B cell (primary cell): ENCODE measurements around the gene THRB. TPM values are rescaled to one million over a fixed set of nuclear protein-coding genes. Genes with fewer than 3 reads are reported as not detected.

Experiments
- ATAC-seq: fragments of 200-7000 bp; cut with Tn5 transposase; one replicate; pipeline ENCODE4 v1.10.0; 2021; ENCODE audit warnings: low read depth, mild to moderate bottlenecking, moderate number of reproducible peaks, moderate library complexity
- CTCF ChIA-PET: fragments of 350-600 bp; sonication (Branson Sonifier 250); formaldehyde crosslinking; loops from one replicate; lab custom pipeline; 2021; ENCODE audit warnings: antibody characterized with exemption, inconsistent platforms; lab: Charles Lee
- POLR2A ChIA-PET: fragments of 350-600 bp; sonication (Branson Sonifier 250); formaldehyde crosslinking; loops from one replicate; lab custom pipeline; 2021; ENCODE audit warnings: antibody characterized with exemption; lab: Charles Lee
- DNase-seq: peaks from one replicate; pipeline ENCODE4 v3.0.0; 2013
- H2AFZ ChIP-seq: 2 replicates; pipeline ENCODE4 v1.6.1; 2012; ENCODE audit warnings: mild to moderate bottlenecking, low read depth, low read length; ENCODE audit not compliant: insufficient read depth, poor library complexity, severe bottlenecking
- H3K27ac ChIP-seq, 2 donors: 1 replicate in 1 of 2; 2 replicates in 1 of 2; pipeline ENCODE4 v1.5.1; 2012 to 2013; ENCODE audit warnings: low read length in 2 of 2, mild to moderate bottlenecking in 2 of 2, moderate library complexity in 1 of 2
- H3K27me3 ChIP-seq, 4 experiments: fragments of 200-600 bp in 1 of 4; sonication (generic) in 1 of 4; replicated peaks in 1 of 4; 1 replicate in 2 of 4; 2 replicates in 2 of 4; pipeline versions ENCODE4 v1.6.1 to v1.7.0; 2013 to 2016; ENCODE audit warnings: low read length in 3 of 4, mild to moderate bottlenecking in 2 of 4, mixed read lengths in 1 of 4, moderate library complexity in 1 of 4; ENCODE audit not compliant: insufficient read depth in 4 of 4, control insufficient read depth in 3 of 4; ENCODE audit errors: control extremely low read depth in 1 of 4
- H3K36me3 ChIP-seq, 2 experiments: replicated peaks in 1 of 2; 1 replicate in 1 of 2; 2 replicates in 1 of 2; pipeline versions ENCODE4 v1.6.1 to v1.7.1; 2013; ENCODE audit warnings: low read length in 1 of 2; ENCODE audit not compliant: insufficient read depth in 2 of 2, control insufficient read depth in 1 of 2; ENCODE audit errors: control extremely low read depth in 1 of 2, extremely low read depth in 1 of 2
- H3K4me1 ChIP-seq, 2 donors: fragments of 200-600 bp in 1 of 2; sonication (generic) in 1 of 2; 1 replicate in 1 of 2; 2 replicates in 1 of 2; pipeline versions ENCODE4 v1.5.1 to v1.6.1; 2013 to 2017; ENCODE audit warnings: low read length in 2 of 2; ENCODE audit not compliant: control insufficient read depth in 2 of 2, insufficient read depth in 2 of 2
- H3K4me2 ChIP-seq: replicated peaks from 2 replicates; pipeline ENCODE3; 2012; ENCODE audit warnings: mild to moderate bottlenecking, low read depth, low read length; ENCODE audit not compliant: poor library complexity, severe bottlenecking
- H3K4me3 ChIP-seq, 5 experiments: fragments of 200-600 bp in 1 of 5; sonication (generic) in 1 of 5; 1 replicate in 3 of 5; 2 replicates in 2 of 5; pipeline versions ENCODE4 v1.5.1 to v1.7.0; 2011 to 2016; ENCODE audit warnings: low read length in 4 of 5, mild to moderate bottlenecking in 4 of 5, low read depth in 2 of 5, control low read depth in 1 of 5, moderate library complexity in 1 of 5; ENCODE audit not compliant: insufficient read depth in 1 of 5; ENCODE audit errors: control extremely low read depth in 1 of 5, extremely low read depth in 1 of 5
- H3K79me2 ChIP-seq: fragments of 200-600 bp; sonication (generic); one replicate; pipeline ENCODE4 v1.6.0; 2016; ENCODE audit warnings: low read length; ENCODE audit not compliant: control insufficient read depth, insufficient read depth
- H3K9ac ChIP-seq: fragments of 200-600 bp; sonication (generic); 2 replicates; pipeline ENCODE4 v1.6.1; 2017; ENCODE audit warnings: mild to moderate bottlenecking, low read length, moderate library complexity
- H3K9me3 ChIP-seq, 3 donors: one replicate each; pipeline versions ENCODE4 v1.6.1 to v1.7.1; 2013; ENCODE audit warnings: low read length in 2 of 3; ENCODE audit not compliant: control insufficient read depth in 2 of 3, insufficient read depth in 1 of 3; ENCODE audit errors: control extremely low read depth in 1 of 3
- H4K20me1 ChIP-seq: 2 replicates; pipeline ENCODE4 v1.6.0; 2012; ENCODE audit warnings: mild to moderate bottlenecking, low read length; ENCODE audit not compliant: insufficient read depth, control insufficient read depth, poor library complexity, severe bottlenecking
- H3K27ac Mint-ChIP-seq: one replicate; pipeline ENCODE4 v1.8.0; 2021; ENCODE audit warnings: mixed read lengths
- H3K27me3 Mint-ChIP-seq: one replicate; pipeline ENCODE4 v1.8.0; 2021; ENCODE audit warnings: mixed read lengths
- H3K4me1 Mint-ChIP-seq: one replicate; pipeline ENCODE4 v1.8.0; 2021; ENCODE audit warnings: mixed read lengths
- H3K4me3 Mint-ChIP-seq: one replicate; pipeline ENCODE4 v1.8.0; 2021; ENCODE audit warnings: mixed read lengths
- H3K9me3 Mint-ChIP-seq: one replicate; pipeline ENCODE4 v1.8.0; 2022; ENCODE audit warnings: mixed read lengths; ENCODE audit not compliant: insufficient read depth
- EZH2 ChIP-seq: IDR thresholded peaks from 2 replicates; pipeline ENCODE4 v1.6.1; 2012; ENCODE audit warnings: borderline replicate concordance, low read depth, mild to moderate bottlenecking, moderate library complexity, low read length; ENCODE audit not compliant: insufficient read depth, poor library complexity, severe bottlenecking
- WGBS: methylation state at CpG from one replicate; pipeline ENCODE4 v1.1.5; 2013; ENCODE audit warnings: missing lambda C conversion rate; ENCODE audit not compliant: insufficient coverage; 5-methylcytosine and 5-hydroxymethylcytosine counted together
- intact Hi-C: fragments of 100-400 bp; cut with micrococcal nuclease; formaldehyde crosslinking; loops from one replicate; pipeline ENCODE4 v1.10.0; 2022
- polyA plus RNA-seq: library from polyadenylated mRNA; depleted of rRNA; stranded (reverse); fragments of >200 nt; gene quantifications from 2 replicates; pipeline ENCODE4 v1.2.3, GENCODE V29; 2012
- total RNA-seq, 2 donors: library from RNA; stranded (reverse); fragments of 120-200 nt in 1 of 2; gene quantifications; 1 replicate in 1 of 2; 2 replicates in 1 of 2; pipeline versions ENCODE4 v1.2.3 to v1.2.4, GENCODE V29; 2013 to 2022
- TF ChIP-seq, protein P1 (sequence below): fragments of 200-600 bp; IDR thresholded peaks from one replicate; pipeline ENCODE4 v1.8.0; 2022; ENCODE audit warnings: antibody characterized with exemption, mild to moderate bottlenecking

Gene THRB
- total and polyA plus RNA-seq, 2 donors (not counting 1 experiment from before 2014, with no cell fraction given): 0.86 to 1.8 TPM

DNA sequence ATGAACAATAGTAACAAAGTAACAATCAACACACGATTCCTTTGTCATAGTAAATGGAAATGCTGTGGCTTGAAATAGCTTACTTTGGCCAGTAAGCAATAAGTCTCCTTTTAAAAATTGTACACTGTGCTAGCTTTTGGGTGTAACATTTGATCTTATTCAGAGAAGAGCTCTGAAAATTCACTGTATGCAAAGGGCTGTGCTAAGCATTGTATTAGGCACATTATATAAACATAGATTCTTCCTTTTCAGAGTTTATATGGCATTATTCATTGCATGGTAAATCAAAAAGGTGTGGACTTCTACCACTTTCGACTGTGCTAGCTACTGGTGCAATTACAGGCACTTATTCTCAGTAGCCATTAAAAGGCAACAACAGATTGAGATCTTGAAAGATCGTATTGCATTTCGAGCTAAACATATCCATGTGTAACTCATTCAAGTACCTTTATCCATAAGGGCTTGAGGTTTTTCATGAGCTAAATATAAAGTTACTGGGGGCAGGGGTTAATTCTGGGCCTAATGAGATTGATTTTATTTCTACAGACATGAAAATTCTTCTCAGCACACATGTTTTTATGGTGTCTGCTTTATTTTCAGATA, 302.7 kb downstream of the THRB start:
- Histone ChIP-seq H4K20me1 (no peaks in the 10 kb centered on the region), H2AFZ (no peak overlapping the region), H3K27ac (no peak overlapping the region), H3K4me1 (no peaks in the 10 kb centered on the region), H3K79me2 (no peaks in the 10 kb centered on the region), H3K36me3 (no peaks in the 10 kb centered on the region), H3K4me2 (no peak overlapping the region), H3K9ac (no peak overlapping the region), H3K4me3 (no peak overlapping the region), H3K9me3 (no peaks in the 10 kb centered on the region), H3K27me3 (no peaks in the 10 kb centered on the region)
- intact Hi-C loops: no loop called here
- no peak overlapping the region for H3K4me3 Mint-ChIP-seq
- DNase-seq (no peak), ATAC-seq (no peak)
- CTCF ChIA-PET: interaction anchor here (0.7 to 1.3 kb wide), 3 partner anchors 9 to 543 kb away, joined by 3 read pairs; no protein-coding TSS in a partner anchor
- H3K27ac Mint-ChIP-seq: no peak overlapping the region
- POLR2A ChIA-PET: no interaction called here
- no peaks in the 10 kb centered on the region for H3K27me3 Mint-ChIP-seq
- no peak for TF ChIP-seq EZH2
- no peaks in the 10 kb centered on the region for H3K4me1 Mint-ChIP-seq
- WGBS: no CpG with 5 or more reads among the region's 4 CpGs
- no peaks in the 10 kb centered on the region for H3K9me3 Mint-ChIP-seq

DNA sequence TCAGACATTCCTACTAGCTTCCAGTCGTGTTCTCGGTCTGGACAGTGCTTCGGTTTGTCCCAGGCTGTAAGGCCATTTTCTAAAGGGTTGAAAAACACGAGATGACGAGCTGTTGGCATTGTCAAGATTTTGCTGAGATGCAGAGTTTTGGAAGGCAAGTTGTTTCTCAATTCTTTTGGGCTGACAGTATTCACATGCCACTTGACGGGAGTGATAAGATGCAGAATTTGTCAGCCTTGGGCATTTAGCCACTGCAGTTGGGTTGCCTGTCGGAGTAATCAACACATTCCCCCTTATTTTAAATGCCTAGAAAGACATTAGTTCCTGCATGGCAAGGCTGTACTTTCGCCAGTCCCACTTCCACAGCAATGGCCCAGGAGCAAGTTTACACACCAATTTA, 304.4 kb downstream of the THRB start:
- 88% methylated on average over 8 of the region's 8 CpGs for WGBS
- no peak overlapping the region for H2AFZ ChIP-seq
- no peaks in the 10 kb centered on the region for H3K79me2 ChIP-seq
- H3K36me3 ChIP-seq: no peaks in the 10 kb centered on the region
- H3K27me3 ChIP-seq: no peaks in the 10 kb centered on the region
- no peak overlapping the region for H3K27ac ChIP-seq
- DNase-seq (no peak), ATAC-seq (no peak)
- no peak overlapping the region for H3K9ac ChIP-seq
- H3K27ac Mint-ChIP-seq: no peak overlapping the region
- ChIA-PET POLR2A (no interaction called here), CTCF (interaction anchor here (1.0 kb wide), 2 partner anchors 9 to 11 kb away, joined by 3 read pairs; no protein-coding TSS in a partner anchor)
- no peaks in the 10 kb centered on the region for H3K9me3 ChIP-seq
- TF ChIP-seq, protein P1, sequence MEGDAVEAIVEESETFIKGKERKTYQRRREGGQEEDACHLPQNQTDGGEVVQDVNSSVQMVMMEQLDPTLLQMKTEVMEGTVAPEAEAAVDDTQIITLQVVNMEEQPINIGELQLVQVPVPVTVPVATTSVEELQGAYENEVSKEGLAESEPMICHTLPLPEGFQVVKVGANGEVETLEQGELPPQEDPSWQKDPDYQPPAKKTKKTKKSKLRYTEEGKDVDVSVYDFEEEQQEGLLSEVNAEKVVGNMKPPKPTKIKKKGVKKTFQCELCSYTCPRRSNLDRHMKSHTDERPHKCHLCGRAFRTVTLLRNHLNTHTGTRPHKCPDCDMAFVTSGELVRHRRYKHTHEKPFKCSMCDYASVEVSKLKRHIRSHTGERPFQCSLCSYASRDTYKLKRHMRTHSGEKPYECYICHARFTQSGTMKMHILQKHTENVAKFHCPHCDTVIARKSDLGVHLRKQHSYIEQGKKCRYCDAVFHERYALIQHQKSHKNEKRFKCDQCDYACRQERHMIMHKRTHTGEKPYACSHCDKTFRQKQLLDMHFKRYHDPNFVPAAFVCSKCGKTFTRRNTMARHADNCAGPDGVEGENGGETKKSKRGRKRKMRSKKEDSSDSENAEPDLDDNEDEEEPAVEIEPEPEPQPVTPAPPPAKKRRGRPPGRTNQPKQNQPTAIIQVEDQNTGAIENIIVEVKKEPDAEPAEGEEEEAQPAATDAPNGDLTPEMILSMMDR: no peak
- TF ChIP-seq EZH2: no peak
- H3K4me2 ChIP-seq: no peak overlapping the region
- intact Hi-C loops: no loop called here
- no peaks in the 10 kb centered on the region for H4K20me1 ChIP-seq
- H3K27me3 Mint-ChIP-seq: no peaks in the 10 kb centered on the region
- no peak overlapping the region for H3K4me3 Mint-ChIP-seq
- no peaks in the 10 kb centered on the region for H3K9me3 Mint-ChIP-seq
- no peaks in the 10 kb centered on the region for H3K4me1 Mint-ChIP-seq
- no peak overlapping the region for H3K4me3 ChIP-seq
- no peaks in the 10 kb centered on the region for H3K4me1 ChIP-seq
